Kidney (tissue), 14 donors: Measurements from ENCODE around the gene TIGD6. TPM values are rescaled to one million over a fixed set of nuclear protein-coding genes. Genes with fewer than 3 reads are reported as not detected.
"Not testable (repeated sequence)": the region's sequence is repeated elsewhere in the genome, so short reads cannot be mapped to it uniquely, and the experiment has no call there.

Source experiments
- DNase-seq, 5 donors: peaks; one replicate each; pipeline ENCODE4 v3.0.0-alpha.2; 2013 to 2020
- FAIRE-seq: peaks from 2 replicates; lab custom pipeline; 2012; peaks lifted over from hg19 to GRCh38; lab: Jason Lieb, UNC
- H3K27ac ChIP-seq, 2 donors: one replicate each; pipeline ENCODE4 v1.7.0; 2013; ENCODE audit warnings: low read depth in 2 of 2, low read length in 2 of 2, inconsistent platforms in 1 of 2
- H3K27me3 ChIP-seq: one replicate; pipeline ENCODE4 v1.7.1; 2013; ENCODE audit warnings: low read length, inconsistent platforms; ENCODE audit not compliant: control insufficient read depth, insufficient read depth
- H3K36me3 ChIP-seq, 3 donors: one replicate each; pipeline versions ENCODE4 v1.7.0 to v1.7.1; 2013; ENCODE audit warnings: low read length in 3 of 3, control low read depth in 1 of 3, inconsistent platforms in 1 of 3; ENCODE audit not compliant: insufficient read depth in 3 of 3, control insufficient read depth in 2 of 3
- H3K4me1 ChIP-seq, 3 donors: one replicate each; pipeline versions ENCODE4 v1.7.0 to v1.7.1; 2013; ENCODE audit warnings: low read length in 3 of 3, inconsistent platforms in 1 of 3, low read depth in 1 of 3; ENCODE audit not compliant: control insufficient read depth in 2 of 3, insufficient read depth in 2 of 3
- H3K4me3 ChIP-seq, 3 donors: one replicate each; pipeline versions ENCODE4 v1.7.0 to v1.8.1; 2013; ENCODE audit warnings: low read length in 3 of 3, control low read depth in 1 of 3, inconsistent platforms in 1 of 3
- H3K9ac ChIP-seq, 3 donors: one replicate each; pipeline versions ENCODE4 v1.7.0 to v1.7.1; 2013; ENCODE audit warnings: low read length in 3 of 3, control low read depth in 1 of 3, inconsistent platforms in 1 of 3
- H3K9me3 ChIP-seq, 3 donors: one replicate each; pipeline versions ENCODE4 v1.7.0 to v1.7.1; 2013; ENCODE audit warnings: low read length in 3 of 3, control low read depth in 1 of 3, inconsistent platforms in 1 of 3; ENCODE audit not compliant: control insufficient read depth in 2 of 3, insufficient read depth in 1 of 3
- intact Hi-C: fragments of 100-400 bp; cut with DNase I; formaldehyde crosslinking; loops from one replicate; pipeline ENCODE4 v1.11.1; 2022
- polyA plus RNA-seq: library from polyadenylated mRNA; stranded (reverse); fragments of 350-450 nt; fragmentation: Illumina TruSeq; extraction: RNeasy Lipid Tissue Mini Kit (QIAGEN cat#74804); gene quantifications from one replicate; pipeline ENCODE4 v1.2.3, GENCODE V29; 2014; ENCODE audit warnings: low read depth, low replicate concordance; ENCODE audit not compliant: insufficient read depth
- total RNA-seq: library from RNA; stranded (reverse); fragmentation: NEBNext Ultra II Directional; extraction: Animal tissue kit (Norgen Biotek cat#: 25700); gene quantifications from one replicate; pipeline ENCODE4 v1.2.1, GENCODE V29; 2021
- TF ChIP-seq, protein P1 (sequence below): IDR thresholded peaks from 3 replicates; pipeline ENCODE4 v1.5.1; 2012; ENCODE audit warnings: mild to moderate bottlenecking, moderate library complexity, borderline replicate concordance; ENCODE audit not compliant: insufficient read depth; ENCODE audit errors: extremely low read depth
- donor health status: control.
- donor health status: control.
- donor health status: control.
- donor health status: control.
- donor health status: control.
- donor health status: DM: yes; HTN: yes; CAD: no.
- donor health status: Normal renal cell carcinoma (clear cell type).

Gene TIGD6
- total and polyA plus RNA-seq, 2 donors from 2014 or later = 6.0 to 7.0 TPM

DNA sequence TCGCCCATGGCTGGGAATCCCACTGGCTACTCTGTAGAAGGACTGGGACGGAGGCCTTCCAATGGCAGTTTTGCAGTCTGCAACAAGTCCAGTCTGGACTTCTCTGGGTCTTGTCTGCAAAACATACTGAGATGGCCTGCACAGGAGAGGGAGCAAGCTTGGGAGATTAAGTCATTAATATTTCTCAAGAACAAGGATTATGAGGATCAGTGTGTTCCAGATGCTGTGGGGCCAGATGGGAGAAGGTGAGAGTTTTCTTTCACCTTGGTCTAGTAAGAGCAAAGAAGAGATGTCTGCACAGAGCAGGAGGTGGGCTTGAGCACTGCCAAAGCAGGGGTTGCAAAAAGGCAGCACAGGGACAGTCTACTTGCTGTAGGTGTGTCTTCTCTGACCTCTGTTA lies 55.8 kb downstream of the TIGD6 start, which contains the start of gene PDE6A:
Gene PDE6A (minus strand): TSS at position 128 of the 400 bp plus-strand sequence. CDS start 120 bp downstream, at position 8.
- intact Hi-C loops = no loop called here
- H3K27ac ChIP-seq = no peak within 1 kb of the TSS
- no peak for DNase-seq

DNA sequence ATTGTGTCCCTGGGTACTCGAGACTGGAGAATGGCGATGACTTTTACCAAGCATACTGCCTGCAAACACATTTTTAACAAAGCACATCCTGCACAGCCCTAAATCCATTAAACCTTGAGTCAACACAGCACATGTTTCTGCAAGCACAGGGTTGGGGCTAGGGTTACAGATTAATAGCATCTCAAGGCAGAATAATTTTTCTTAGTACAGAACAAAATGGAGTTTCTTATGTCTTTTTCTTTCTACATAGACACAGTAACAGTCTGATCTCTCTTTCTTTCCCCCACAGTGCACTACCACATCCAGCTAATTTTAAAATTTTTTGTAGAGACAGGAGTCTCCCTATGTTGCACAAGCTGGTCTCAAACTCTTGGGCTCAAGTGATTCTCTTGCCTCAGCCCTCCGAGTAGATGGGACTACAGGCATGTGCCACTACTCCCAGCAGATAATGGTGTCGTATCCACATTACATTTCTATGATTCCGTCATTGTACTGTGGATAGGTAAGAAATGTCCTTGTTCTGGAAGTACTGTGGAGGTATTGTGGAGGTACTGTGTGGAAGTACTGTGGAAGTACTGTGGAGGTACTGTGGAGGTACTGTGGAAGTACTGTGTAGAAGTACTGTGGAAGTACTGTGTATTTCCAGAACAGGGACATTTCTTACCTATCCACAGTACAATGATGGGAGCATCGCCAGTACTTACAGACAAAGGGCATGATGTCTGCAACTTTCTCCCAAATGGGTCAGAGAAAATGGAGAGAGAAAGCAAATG lies 57.1 kb downstream of the TIGD6 start:
- H3K9ac ChIP-seq, H3K4me1 ChIP-seq, H3K27me3 ChIP-seq, H3K27ac ChIP-seq, DNase-seq, FAIRE-seq, H3K9me3 ChIP-seq, H3K4me3 ChIP-seq, H3K36me3 ChIP-seq, intact Hi-C loops: not testable (repeated sequence)

More for the DNA sequence above, 55.8 kb downstream of the TIGD6 start, which contains the start of gene PDE6A:
- no peaks in the 10 kb centered on the region for H3K4me1 ChIP-seq
- no peak within 1 kb of the TSS for H3K9ac ChIP-seq
- no peak within 1 kb of the TSS for H3K4me3 ChIP-seq
- H3K36me3 ChIP-seq = no peaks in the 10 kb centered on the region
- TF ChIP-seq, protein P1, sequence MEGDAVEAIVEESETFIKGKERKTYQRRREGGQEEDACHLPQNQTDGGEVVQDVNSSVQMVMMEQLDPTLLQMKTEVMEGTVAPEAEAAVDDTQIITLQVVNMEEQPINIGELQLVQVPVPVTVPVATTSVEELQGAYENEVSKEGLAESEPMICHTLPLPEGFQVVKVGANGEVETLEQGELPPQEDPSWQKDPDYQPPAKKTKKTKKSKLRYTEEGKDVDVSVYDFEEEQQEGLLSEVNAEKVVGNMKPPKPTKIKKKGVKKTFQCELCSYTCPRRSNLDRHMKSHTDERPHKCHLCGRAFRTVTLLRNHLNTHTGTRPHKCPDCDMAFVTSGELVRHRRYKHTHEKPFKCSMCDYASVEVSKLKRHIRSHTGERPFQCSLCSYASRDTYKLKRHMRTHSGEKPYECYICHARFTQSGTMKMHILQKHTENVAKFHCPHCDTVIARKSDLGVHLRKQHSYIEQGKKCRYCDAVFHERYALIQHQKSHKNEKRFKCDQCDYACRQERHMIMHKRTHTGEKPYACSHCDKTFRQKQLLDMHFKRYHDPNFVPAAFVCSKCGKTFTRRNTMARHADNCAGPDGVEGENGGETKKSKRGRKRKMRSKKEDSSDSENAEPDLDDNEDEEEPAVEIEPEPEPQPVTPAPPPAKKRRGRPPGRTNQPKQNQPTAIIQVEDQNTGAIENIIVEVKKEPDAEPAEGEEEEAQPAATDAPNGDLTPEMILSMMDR = no peak
- no peak for FAIRE-seq
- no peaks in the 10 kb centered on the region for H3K27me3 ChIP-seq
- H3K9me3 ChIP-seq = no peaks in the 10 kb centered on the region

Other genes with a start within 250 kb of the TIGD6 start
- 0.03 TPM for gene PDE6A, start 55.9 kb downstream of the TIGD6 start, total RNA-seq
- gene PDE6A, start 55.9 kb downstream of the TIGD6 start, polyA plus RNA-seq = not detected
- gene SLC26A2, start 39.9 kb downstream of the TIGD6 start, total RNA-seq = 18.4 TPM
- gene SLC26A2, start 39.9 kb downstream of the TIGD6 start, polyA plus RNA-seq = 2.2 TPM
- gene HMGXB3, start 85 bp upstream of the TIGD6 start, total RNA-seq = 29.3 TPM
- 9.5 TPM for gene HMGXB3, start 85 bp upstream of the TIGD6 start, polyA plus RNA-seq
- gene CSF1R, start 85.9 kb upstream of the TIGD6 start, total RNA-seq = 55.8 TPM
- 7.5 TPM for gene CSF1R, start 85.9 kb upstream of the TIGD6 start, polyA plus RNA-seq
- gene PDGFRB, start 155.2 kb upstream of the TIGD6 start, total RNA-seq = 104 TPM
- gene PDGFRB, start 155.2 kb upstream of the TIGD6 start, polyA plus RNA-seq = 50.4 TPM
- gene CDX1, start 166.1 kb upstream of the TIGD6 start, total RNA-seq = not detected
- gene CDX1, start 166.1 kb upstream of the TIGD6 start, polyA plus RNA-seq = 0.39 TPM
- not detected for gene SLC6A7, start 189.4 kb upstream of the TIGD6 start, total RNA-seq
- not detected for gene SLC6A7, start 189.4 kb upstream of the TIGD6 start, polyA plus RNA-seq